Measurements from ENCODE around the gene WDR11. TPM values are rescaled to one million over a fixed set of nuclear protein-coding genes. Genes with fewer than 3 reads are reported as not detected.

WDR11 gene
- total and polyA plus RNA-seq, 9 of the 15 experiments (the other 6 are each of a cell fraction or from before 2014, with no cell fraction given) = 12.4 to 50.7 (median 23.6) TPM

- no peak for TF ChIP-seq PHF21A (IDR thresholded peaks at IDR 0.05; ENCODE audit: borderline replicate concordance, low read depth)
- TF ChIP-seq ZEB2 (IDR thresholded peaks at IDR 0.05) = peak; percentile 97
- TF ChIP-seq RBM22 (IDR thresholded peaks at IDR 0.05; ENCODE audit: low read depth, low read length, poor library complexity, severe bottlenecking) = no peak
- TF ChIP-seq ZNF644 (tag; IDR thresholded peaks at IDR 0.05; ENCODE audit: low read depth) = no peak
- no peak for TF ChIP-seq E2F1 (CRISPR knock-in tag; IDR thresholded peaks at IDR 0.05)
- TF ChIP-seq HMG20B (CRISPR knock-in tag; IDR thresholded peaks at IDR 0.05) = no peak
- TF ChIP-seq ZNF766 (CRISPR knock-in tag; conservative IDR thresholded peaks at IDR 0.05) = peak; percentile 84
- peak; percentile 70 for TF ChIP-seq POLR2B (IDR thresholded peaks at IDR 0.05; ENCODE audit: low read depth, partially characterized antibody)
- no peak for TF ChIP-seq ZFP1 (CRISPR knock-in tag; IDR thresholded peaks at IDR 0.05)
- TF ChIP-seq CCNT2 (IDR thresholded peaks at IDR 0.05; ENCODE audit: borderline replicate concordance, extremely low read depth, insufficient read length, low read depth, low read length) = no peak
- TF ChIP-seq SMAD2 (IDR thresholded peaks at IDR 0.05; ENCODE audit: low read depth, low read length) = no peak
- TF ChIP-seq SUPT5H (IDR thresholded peaks at IDR 0.05) = peak; percentile 91
- peak; percentile 57 for TF ChIP-seq ATF7 (IDR thresholded peaks at IDR 0.05)
- no peak for TF ChIP-seq ZNF764 (CRISPR knock-in tag; IDR thresholded peaks at IDR 0.05; ENCODE audit: low read depth)
- no peak for TF ChIP-seq CGGBP1 (CRISPR knock-in tag; IDR thresholded peaks at IDR 0.05)
- no peak for TF ChIP-seq MBD1 (CRISPR knock-in tag; IDR thresholded peaks at IDR 0.05)
- TF ChIP-seq RUNX1 (IDR thresholded peaks at IDR 0.05; ENCODE audit: low read depth) = no peak
- no peak for TF ChIP-seq ZNF280B (CRISPR knock-in tag; IDR thresholded peaks at IDR 0.05)
- TF ChIP-seq SNRNP70 (optimal IDR thresholded peaks at IDR 0.05; ENCODE audit: low read depth, low read length) = no peak
- TF ChIP-seq ZNF583 (CRISPR knock-in tag; IDR thresholded peaks at IDR 0.05) = no peak
- TF ChIP-seq YBX1 (IDR thresholded peaks at IDR 0.05) = no peak
- TF ChIP-seq U2AF1 (optimal IDR thresholded peaks at IDR 0.05; ENCODE audit: low read depth, low read length) = no peak
- no peak for TF ChIP-seq HDAC6 (IDR thresholded peaks at IDR 0.05; ENCODE audit: low read depth, low read length)
- peak; percentile 58; the same call in 1 of the 2 replicates for TF ChIP-seq JUND (IDR thresholded peaks at IDR 0.05; ENCODE audit: borderline replicate concordance, low read depth, low read length)
- peak; percentile 24; the same call in 1 of the 3 replicates for TF ChIP-seq JUND (tag; IDR thresholded peaks at IDR 0.05; ENCODE audit: borderline replicate concordance, low read depth, low read length)
Observed at GRCh38 chr10:120850911-120851865, at the start of gene WDR11 (continued).

All from K562 (cell line).